Retinal pigment epithelial cell (primary cell): ENCODE measurements around the gene ATP9B.

Source experiments
- DNase-seq: peaks from one replicate; pipeline ENCODE4 v3.0.0-alpha.2; 2010; ENCODE audit warnings: low read depth
- H3K4me3 ChIP-seq: 2 replicates; pipeline ENCODE4 v1.5.1; 2011; ENCODE audit warnings: mild to moderate bottlenecking, low read length, control low read depth, moderate library complexity
- TF ChIP-seq, protein P1 (sequence below): conservative IDR thresholded peaks from 2 replicates; pipeline ENCODE4 v1.5.1; 2011; ENCODE audit warnings: low read depth, low read length, control low read depth, inconsistent platforms

The ATP9B gene

DNA sequence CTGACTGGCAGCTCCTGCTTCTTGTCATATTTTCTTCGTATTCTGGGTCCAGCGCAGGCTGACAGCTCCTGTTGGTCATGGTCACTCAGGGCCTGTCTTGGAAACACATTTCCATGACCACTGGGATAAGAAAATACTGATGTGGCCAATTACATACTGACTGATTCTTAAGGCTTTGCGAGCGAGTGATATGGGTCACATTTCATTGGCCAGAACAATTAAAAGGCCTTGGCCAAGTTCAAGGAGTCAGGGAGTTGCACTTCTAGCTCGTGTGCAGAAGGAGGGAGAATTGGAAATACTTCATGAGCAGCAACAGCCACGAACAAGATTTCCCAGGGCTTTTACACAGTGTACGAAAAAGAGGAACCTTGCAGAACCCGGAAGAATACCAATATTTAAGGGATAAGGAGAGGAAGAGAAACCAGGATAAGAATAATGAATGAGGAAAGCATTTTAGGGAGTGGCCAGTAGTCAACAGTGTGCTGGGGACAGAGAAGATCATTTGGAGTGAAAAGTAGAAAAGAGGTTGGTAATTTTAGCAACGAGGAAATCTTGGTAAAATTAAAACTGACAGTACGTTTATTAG lies 149.5 kb downstream of the ATP9B start:
- H3K4me3 ChIP-seq, result no peak overlapping the region
- DNase-seq, result no peak
- TF ChIP-seq, protein P1, sequence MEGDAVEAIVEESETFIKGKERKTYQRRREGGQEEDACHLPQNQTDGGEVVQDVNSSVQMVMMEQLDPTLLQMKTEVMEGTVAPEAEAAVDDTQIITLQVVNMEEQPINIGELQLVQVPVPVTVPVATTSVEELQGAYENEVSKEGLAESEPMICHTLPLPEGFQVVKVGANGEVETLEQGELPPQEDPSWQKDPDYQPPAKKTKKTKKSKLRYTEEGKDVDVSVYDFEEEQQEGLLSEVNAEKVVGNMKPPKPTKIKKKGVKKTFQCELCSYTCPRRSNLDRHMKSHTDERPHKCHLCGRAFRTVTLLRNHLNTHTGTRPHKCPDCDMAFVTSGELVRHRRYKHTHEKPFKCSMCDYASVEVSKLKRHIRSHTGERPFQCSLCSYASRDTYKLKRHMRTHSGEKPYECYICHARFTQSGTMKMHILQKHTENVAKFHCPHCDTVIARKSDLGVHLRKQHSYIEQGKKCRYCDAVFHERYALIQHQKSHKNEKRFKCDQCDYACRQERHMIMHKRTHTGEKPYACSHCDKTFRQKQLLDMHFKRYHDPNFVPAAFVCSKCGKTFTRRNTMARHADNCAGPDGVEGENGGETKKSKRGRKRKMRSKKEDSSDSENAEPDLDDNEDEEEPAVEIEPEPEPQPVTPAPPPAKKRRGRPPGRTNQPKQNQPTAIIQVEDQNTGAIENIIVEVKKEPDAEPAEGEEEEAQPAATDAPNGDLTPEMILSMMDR, result no peak

- H3K4me3 ChIP-seq, result no peak overlapping the region
- TF ChIP-seq, protein P1, result no peak
- DNase-seq, result no peak
Measured at GRCh38 chr18:79221136-79221535, 151.9 kb downstream of the ATP9B start.

DNA sequence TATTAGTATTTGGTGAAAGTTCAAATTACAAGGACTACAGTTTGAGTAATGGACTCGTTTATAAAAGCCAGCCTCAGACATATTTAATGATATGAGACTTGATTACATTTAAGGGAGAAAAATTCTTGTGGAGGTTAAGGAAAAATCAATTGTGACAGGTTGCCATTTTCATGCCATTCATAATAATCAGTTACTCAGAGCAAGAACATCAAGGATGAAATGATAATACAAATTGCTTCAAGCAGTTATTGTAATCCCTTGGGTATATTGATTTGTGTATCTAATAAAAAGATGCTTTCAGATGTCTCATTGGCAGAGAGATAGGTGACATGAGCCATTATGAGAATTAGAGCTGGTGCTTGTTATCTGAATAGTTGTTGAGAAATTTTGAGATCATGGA lies 153.6 kb downstream of the ATP9B start:
- DNase-seq, result no peak
- no peak overlapping the region for H3K4me3 ChIP-seq
- TF ChIP-seq, protein P1, result no peak

- TF ChIP-seq, protein P1, result no peak
- no peak overlapping the region for H3K4me3 ChIP-seq
- DNase-seq, result no peak
Measured at GRCh38 chr18:79223431-79223830, 154.2 kb downstream of the ATP9B start.

- TF ChIP-seq, protein P1, result no peak
- no peak for DNase-seq
- no peak overlapping the region for H3K4me3 ChIP-seq
Measured at GRCh38 chr18:79224381-79224780, 155.2 kb downstream of the ATP9B start.

DNA sequence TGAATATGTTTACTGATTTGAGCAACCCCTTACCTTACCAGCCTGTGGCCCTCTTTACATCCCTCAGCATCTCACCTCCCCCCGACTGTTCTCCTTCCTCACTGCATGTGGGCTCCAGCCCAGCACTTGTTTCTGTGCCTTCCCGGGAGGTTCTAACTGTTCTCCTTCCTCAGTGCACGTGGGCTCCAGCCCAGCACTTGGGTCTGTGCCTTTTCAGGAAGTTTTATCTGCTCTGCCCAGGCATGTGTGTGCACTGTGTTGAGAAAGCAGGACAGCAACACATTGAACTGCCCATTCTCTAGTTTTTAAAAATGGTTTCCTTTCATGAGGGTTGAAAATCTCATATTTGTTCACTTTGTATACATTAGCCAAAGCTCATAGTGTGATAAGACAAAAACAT lies 158.4 kb downstream of the ATP9B start:
- DNase-seq, result no peak
- H3K4me3 ChIP-seq, result no peak overlapping the region
- TF ChIP-seq, protein P1, result no peak

GRCh38 chr18:79229431-79229830 lies 160.2 kb downstream of the ATP9B start:
- DNase-seq, result no peak
- TF ChIP-seq, protein P1, result no peak
- no peak overlapping the region for H3K4me3 ChIP-seq
